Breast epithelium (tissue), 3 donors: ENCODE data around the gene ELF3.

ENCODE experiments used
- POLR2A ChIP-seq: fragments of 450-650 bp; IDR thresholded peaks from one replicate; pipeline ENCODE4 v1.6.1; 2016; ENCODE audit warnings: antibody characterized with exemption, mild to moderate bottlenecking, moderate library complexity
- POLR2AphosphoS5 ChIP-seq, 3 donors: sonication (generic); formaldehyde crosslinking; IDR thresholded peaks; one replicate each; pipeline ENCODE4 v1.6.1; 2017; ENCODE audit warnings: antibody characterized with exemption in 3 of 3
- TF ChIP-seq, protein P1 (sequence below), 3 donors: fragments of 450-650 bp; IDR thresholded peaks; one replicate each; pipeline ENCODE4 v1.5.1; 2016 to 2017; ENCODE audit warnings: antibody characterized with exemption in 3 of 3, mild to moderate bottlenecking in 3 of 3, moderate library complexity in 3 of 3

DNA sequence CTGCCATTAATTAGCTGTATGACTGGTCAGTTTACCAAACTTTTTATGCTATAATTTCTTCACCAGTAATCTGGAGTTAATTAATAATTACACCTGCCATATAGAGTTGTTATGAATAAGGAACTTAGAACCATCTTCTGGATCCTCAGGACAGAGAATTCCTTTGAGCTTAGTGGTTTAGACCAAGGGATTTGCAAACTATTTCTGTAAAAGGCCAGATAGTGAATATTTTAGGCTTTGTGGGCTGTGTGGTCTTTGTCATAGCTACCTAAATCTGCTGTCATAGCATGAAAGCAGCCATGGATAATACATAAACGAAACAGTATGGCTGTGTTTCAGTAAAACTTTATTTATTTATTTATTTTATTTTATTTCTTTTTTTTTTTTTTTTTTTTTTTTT, 46.1 kb upstream of the ELF3 start:
- TF ChIP-seq, protein P1, sequence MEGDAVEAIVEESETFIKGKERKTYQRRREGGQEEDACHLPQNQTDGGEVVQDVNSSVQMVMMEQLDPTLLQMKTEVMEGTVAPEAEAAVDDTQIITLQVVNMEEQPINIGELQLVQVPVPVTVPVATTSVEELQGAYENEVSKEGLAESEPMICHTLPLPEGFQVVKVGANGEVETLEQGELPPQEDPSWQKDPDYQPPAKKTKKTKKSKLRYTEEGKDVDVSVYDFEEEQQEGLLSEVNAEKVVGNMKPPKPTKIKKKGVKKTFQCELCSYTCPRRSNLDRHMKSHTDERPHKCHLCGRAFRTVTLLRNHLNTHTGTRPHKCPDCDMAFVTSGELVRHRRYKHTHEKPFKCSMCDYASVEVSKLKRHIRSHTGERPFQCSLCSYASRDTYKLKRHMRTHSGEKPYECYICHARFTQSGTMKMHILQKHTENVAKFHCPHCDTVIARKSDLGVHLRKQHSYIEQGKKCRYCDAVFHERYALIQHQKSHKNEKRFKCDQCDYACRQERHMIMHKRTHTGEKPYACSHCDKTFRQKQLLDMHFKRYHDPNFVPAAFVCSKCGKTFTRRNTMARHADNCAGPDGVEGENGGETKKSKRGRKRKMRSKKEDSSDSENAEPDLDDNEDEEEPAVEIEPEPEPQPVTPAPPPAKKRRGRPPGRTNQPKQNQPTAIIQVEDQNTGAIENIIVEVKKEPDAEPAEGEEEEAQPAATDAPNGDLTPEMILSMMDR (IDR thresholded peaks at IDR 0.05), result no peak
- TF ChIP-seq POLR2A, result no peak
- no peak for TF ChIP-seq POLR2AphosphoS5 (IDR thresholded peaks at IDR 0.05)
